GM19324 (cell line): ENCODE results near the gene ATP10A.

Experiments
- ATAC-seq: cut with Tn5 transposase; IDR thresholded peaks from one replicate; pipeline ENCODE4 v1.9.1; 2021; ENCODE audit warnings: mild to moderate bottlenecking, moderate library complexity; ENCODE audit not compliant: unreplicated experiment, low FRiP score

Gene ATP10A

DNA sequence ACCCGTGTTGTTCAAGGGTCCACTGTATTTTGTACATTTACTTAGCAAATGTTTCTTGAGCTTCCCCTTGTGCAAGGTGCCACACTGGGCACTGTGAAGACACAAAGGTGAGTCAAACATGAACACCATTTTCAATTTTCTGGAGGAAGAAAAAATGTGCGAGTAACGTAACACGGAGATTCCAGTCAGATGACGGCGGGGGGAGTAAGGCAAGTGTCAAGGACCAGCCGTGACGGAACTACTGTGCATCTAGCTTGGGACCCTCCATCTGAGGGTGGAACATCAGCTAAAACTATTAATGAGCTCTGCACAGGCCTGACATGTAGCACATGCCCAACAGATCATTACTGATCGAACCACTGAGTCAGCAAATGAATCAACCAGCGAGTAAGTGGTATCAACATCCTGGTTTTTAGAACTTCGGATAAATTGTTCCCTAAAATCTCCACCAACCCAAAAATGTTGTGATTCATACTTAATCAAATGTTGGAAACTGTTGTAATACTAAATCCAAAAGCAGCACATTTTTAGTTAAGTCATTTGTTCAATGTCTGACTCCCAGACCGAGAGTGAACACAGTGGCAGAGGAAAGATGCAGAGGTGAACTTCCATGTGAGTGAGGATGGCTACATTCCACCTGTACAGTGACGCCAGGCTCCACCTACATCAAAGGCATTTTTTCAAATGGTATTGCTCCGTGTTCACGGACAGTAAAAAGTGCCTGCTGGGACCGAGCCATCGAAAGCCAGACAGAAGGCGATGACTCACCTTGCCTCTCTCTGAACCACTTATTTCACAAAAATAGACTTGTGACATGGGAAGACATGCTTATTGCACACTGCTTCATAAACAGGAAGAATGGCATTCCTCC lies 172.2 kb downstream of the ATP10A start:
- ATAC-seq, result no peak

DNA sequence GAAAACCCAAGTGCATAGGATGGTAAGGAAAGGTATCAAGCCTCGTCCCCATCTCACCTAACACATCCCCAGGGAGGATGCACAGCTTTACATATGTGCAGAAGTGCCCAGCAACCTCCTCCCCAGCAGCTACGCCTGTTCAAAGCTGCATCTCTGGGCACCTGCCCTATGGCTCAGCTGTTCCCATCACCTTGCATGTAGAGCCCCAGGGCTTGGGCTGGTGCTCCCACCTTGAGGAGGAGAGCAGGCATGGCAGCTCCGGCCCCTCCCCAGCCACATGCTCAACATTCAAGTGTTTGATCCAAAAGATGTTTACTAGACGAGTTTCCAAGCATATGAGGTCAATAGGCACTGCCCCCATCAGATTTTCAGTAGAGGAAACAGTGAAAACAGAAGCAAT lies 173.5 kb downstream of the ATP10A start:
- ATAC-seq, result no peak

DNA sequence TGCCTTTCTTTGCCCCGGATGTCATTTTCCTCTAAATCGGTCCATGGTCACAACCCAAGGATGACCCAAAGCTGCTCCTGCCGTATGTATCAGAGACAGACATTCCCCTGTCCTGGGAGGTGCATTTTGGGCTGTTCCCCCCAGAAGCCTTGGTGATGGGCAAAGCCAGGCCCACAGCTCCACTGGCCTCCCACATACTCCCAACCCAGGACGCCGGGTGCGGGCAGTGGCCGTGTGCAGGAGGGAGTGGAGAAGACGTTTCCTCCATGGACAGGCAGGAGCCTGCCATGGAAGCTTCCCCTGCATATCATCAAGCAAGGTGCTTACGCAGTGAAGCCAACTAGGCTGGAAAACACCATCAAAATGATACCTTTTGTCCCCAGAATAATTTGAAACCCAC lies 175.0 kb downstream of the ATP10A start:
- no peak for ATAC-seq

DNA sequence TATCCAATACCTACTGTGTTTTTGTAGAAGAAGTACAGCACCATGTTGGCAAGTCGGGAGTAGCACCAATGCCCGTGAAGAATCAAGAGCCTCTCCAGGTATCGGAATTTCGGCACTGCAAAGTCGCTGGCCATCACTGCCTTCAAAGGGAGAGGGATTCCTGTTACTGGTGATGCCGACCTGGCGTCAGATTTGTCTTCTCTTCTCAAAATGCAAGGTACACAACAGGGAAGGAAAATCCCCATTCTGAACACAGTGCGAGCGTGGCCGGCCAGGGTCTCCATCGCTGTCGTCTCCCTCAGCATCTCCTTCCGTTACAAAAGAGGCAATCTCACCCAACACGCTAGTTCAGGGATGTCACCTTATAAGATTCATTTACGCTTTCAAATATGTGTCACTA lies 175.4 kb downstream of the ATP10A start:
- no peak for ATAC-seq

DNA sequence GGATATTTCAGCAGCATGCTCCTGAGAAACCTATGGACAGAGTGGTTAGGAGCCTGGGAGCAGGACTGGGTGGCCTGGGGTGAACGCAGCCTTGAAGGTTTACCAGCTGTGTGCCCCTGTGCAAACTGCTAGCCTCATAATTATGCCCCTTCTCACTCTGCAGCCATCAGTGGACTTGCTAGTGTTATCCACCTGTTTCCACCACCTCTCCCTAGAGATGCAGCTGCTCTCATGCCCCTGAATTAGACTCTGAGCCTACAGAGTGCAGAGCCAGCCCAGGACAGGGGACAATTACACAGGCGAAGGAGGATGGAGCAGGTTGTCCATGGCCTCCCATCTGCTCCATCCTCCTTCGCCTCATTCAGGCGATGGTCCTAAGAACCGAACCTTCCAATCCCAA lies 175.9 kb downstream of the ATP10A start:
- ATAC-seq, result no peak

DNA sequence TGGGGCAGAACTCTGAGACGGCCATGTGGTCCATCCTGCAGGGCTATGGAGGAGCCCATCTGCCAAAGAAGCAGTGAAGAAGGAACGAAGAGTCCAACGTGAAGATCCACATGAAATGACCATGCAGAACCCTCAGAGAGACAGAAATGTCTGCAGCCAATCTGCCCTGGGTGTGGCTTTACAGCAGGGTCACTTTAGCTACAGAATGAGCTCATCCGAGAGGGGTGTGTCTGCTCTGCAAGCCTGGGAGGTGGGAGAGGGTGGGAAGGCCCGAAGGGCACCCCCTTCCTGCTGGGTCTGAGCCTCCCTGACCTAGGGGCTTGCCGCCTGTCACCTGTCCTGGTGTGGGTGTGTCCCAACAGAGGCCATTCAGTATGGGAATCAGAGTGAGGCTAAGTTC lies 176.3 kb downstream of the ATP10A start:
- ATAC-seq, result no peak

DNA sequence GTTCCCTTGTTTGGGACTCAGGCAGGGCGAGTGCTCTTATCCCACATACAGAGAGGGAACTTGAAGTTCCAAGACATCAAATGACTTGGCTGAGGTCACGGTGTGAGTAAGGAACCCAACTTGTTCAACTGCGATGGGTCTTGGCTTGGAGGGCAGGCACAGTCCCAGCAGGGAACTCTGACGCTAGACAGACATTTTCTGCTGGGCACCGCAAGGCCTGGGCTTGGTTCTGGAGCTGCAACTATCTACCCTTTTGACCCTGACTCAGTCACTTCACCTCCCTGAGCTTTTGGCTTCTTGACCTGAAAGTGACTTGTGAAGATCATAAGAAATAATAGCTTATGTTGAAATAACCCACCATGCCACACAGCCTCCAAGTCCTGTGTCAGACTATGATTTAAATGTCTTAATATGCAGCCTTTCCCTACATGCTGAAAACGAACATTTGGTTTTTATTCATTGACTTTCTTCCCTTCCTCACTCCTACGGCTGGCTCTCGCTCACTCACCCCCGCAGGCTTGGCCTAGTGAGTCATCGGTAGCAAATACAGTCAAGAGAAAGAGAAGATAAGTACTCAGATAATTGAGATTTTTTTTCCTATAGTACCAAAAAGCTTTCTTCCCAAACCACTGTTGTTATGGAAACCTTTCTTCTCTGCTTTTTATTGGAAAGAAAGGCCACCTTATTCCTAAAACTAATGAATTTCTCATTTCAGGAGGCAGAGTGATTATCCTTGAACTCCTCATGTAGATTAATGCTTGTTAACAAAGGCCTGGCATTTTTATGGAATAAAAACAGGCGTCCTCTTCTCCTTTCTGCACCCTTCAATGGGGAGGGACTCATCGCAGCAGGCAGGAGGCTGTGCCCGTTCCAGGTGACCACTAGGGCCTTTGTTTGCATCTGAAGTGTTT lies 178.4 kb downstream of the ATP10A start:
- no peak for ATAC-seq

DNA sequence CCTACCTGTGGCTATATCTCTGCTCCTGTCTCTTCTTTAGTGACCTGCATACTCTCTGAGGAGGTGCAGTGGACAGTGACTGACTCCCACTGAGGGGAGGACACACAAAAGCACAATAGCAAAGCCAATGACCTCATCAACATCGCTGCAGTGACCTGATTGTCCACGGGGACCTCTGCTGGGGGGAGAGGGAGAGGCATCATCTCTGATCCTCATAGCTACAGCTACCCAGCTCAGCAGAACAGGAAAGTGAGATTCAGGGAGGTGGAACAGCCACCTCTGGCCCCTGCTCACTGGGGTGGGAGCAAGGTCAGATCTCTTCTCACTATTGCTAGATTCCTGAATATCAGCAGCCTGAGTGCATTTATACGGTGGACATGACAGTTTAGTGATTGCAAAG lies 179.2 kb downstream of the ATP10A start:
- ATAC-seq, result no peak

DNA sequence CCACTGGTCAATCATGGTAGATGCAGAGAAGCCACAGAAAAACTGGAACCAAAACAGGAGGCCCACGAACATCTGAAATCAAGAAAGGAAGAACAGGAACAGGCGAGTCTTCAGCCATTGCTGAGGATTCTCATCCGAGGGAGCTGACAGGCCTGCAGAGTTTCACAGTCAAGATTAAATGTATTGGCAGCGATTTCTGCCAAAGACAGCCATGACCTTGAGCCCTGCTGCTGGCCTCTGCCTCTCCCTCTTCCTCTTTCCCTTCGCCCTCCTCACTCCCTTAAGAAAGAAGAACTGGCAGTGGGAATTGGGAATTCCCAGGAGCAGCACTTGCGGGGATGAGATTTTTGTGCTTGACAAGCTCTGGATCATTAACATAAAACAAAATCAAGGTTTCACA lies 179.7 kb downstream of the ATP10A start:
- no peak for ATAC-seq

DNA sequence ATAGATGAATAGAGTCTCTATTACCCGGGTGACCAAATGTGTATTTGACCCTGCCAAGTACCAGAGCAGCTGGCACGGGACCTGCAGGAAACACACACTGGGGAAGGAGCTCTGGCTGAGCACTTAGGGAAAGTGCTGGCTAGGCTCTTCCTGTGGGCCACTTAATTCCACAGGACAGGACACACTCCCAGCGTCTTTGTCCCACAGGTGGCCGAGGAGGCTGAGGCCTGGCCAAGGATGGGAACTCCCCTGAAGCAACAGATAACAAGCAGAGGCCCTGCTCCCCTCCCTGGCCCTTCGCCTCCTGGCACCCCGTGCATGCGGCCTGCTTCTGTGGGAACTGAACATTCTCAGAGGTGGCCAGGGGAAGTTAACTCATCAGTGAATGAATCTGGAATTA lies 180.8 kb downstream of the ATP10A start:
- no peak for ATAC-seq

DNA sequence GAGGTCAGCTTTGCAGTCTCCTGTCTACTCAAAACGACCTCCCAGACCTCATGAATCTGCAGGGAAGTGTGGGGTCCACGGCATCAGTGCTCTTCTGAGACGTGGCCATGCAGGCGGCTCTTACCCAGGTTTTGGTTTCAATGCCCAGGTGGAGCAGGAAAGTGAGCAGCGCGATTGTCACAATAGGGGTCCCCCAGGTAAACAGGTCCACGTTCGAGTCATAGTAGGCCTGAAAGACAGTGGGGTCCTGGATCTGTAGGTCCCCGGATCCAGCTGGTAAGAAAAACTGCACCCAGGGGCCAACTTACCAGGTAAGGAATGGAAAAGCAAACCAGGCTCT lies 182.5 kb downstream of the ATP10A start:
- no peak for ATAC-seq

DNA sequence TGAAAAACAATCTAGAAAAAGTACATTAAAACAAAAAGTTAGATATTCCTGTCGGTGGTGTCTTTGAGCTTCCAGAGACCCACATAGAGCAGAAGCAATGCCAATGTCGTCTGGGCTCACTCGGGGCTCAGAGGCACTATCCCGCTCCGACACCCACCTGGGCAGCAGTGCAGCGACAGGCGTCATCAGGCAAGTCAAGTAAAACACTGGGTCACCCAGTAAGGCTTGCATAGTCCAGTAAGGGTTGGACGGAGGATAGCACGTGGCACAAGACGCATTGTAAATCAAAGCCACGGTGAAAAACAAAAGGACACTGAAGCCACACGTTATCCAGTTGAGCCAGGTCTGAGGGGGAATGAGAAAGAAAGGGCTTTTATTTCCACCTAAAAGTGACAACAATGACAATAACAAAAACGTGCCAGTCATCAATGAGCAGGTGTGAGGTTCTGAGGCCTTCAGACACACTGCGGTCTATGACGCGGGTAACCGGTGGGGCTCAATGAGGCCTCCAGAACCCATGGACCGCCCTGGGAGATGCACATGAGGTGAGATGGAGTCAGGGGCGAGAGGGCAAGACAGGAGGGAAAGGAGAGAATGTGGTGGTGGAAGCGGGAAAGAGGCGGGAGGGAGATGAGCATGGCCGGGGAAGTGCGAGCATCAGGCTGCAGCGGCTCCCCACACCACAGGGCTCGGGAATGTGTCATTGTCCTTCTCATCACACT lies 183.0 kb downstream of the ATP10A start:
- ATAC-seq, result no peak

DNA sequence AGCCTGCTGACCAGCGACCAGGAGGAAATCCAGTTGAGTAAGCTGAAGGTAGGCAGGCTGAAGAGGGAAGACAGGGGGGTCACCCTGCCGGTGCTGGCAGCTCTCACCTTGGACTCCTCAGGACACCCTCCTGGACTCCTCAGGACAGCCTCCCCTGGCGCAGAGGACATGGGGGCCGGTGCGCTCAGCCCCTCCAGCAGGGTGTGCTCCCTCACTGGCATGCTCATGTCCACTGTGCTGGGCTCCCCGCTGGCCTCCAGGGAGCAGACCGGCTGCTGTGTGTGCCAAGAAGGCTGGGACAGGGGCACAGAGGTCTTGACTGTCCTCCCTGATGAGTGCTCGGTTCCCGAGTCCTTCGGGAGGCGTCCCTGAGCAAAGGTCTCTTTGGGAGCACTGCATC lies 183.6 kb downstream of the ATP10A start:
- ATAC-seq, result no peak

DNA sequence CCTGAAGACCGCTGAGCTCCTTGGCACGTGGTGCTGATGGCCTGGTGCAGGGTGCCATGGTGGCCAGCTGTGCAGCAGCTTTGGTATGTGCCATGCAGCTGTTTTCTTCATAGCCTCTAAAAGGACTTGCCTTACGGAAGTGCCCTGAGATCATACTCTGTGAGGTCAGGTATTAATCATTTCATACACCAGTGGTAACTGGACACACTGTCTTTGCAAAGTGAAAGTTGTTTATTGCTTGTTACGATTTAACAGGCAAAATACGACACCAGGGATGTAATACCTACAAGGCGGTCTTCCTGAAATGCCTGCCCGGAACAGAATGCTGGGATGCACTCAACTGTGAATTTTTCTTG lies 184.6 kb downstream of the ATP10A start:
- no peak for ATAC-seq

DNA sequence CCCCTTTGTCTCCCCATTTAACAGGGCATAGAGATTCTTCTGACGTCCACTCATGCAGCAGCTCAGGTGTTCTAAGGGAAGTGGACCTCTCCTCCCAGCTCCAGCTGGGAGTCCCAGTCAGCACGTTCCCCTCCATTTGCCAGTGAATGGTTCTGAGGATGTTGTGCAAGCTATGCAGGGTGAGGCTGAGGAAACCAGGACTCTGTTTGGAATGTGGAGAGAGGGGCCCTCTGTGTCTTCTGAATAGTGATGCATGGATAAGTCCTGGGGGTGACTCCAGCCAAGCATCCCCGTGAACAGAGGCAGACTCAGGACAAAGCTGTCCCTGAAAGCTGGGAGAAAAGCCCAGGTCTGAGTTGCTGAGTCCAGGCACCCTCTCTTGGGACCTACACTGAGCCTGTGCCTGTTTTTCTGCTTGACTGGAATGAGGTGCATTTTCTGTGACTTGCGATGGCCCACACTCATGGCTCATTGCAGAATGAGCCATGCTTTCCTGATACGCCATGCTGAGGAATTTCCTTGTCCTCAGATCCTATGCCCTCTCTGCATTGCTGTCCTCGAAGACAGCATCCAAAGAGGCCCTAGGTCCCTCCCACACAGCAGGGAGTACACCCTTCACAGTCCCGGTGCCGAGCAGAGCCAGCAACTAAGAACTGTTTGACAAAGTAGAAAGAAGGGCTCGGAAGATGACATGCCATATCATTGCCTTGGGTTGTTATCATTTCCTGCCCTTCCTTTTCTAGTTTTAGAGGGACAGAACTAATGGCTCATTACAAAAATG lies 185.2 kb downstream of the ATP10A start:
- ATAC-seq, result no peak

DNA sequence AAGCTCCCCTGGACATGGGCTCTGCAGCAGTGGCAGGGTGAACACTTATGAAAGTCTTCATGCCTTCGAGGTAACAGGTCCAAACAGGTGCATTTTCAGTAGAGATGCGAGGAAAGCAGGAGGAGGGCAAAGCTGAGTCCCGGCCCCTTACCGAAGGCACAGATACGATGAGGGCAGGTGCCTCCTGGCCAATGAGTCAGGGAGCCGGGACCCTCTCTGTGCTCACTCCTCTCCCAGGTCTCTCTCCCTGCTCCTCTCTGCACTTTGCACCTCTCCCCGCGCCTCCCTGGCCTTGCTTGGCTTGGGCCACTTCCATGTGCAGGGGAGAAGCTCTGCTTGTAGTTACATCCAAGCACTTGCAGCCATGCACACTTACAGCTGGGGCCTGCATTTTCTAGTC lies 187.1 kb downstream of the ATP10A start:
- ATAC-seq, result no peak

DNA sequence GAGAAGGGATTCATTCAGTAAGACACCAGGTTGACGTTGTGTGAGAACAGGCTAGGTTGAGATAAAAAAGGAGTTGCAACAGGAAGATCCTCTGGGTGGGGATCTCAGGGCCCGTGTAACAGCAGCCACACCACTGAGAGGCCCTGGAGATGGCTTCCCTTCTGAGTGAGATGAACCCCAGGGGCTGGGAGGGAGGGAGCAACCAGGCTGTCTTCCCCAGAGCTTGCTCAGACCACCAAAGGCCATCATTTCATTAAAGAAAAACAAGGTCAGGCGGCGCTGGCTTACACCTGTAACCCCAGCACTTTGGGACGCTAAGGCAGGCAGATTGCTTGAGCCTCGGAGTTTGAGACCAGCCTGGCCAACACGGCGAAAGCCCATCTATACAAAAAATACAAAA lies 187.7 kb downstream of the ATP10A start:
- no peak for ATAC-seq

DNA sequence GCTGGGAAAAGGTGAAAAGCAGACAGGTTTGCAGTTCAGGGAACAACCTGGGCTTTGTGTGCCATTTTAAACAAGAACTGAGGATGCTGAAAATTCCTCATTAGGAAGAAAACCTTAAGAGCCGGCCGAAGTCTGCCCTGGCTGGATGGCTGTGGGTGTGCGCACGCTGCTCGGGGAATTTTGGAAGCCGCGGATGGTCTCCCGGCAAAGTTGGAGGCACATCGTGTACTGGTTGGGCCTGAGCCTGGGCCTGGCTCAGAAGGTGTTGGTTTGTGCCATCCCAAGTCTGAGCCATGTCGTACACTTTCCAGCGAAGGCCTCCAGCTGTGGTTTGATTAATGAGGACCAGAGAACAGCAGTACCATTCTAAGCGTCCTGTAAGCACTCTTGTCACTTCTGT lies 188.2 kb downstream of the ATP10A start:
- ATAC-seq, result no peak

DNA sequence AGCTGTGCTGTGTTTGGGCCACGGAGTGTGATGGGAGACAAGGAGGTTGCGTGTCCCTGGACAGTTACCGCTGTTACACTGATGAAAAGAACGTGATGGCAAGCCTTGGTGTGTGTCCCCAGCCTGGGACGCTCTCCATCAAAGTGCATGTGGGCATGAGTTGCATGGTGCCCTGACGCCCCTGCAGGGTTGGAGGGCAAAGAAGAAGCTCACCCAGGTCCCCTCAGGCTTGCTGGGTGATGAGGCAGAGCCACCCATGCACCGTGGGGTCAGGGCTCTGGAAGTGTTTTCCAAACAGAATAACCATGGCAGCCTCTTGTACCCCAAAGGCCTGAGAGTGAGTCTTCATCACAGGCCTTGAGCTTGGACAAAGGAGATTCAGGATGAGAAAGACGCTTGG lies 189.2 kb downstream of the ATP10A start:
- ATAC-seq, result no peak

DNA sequence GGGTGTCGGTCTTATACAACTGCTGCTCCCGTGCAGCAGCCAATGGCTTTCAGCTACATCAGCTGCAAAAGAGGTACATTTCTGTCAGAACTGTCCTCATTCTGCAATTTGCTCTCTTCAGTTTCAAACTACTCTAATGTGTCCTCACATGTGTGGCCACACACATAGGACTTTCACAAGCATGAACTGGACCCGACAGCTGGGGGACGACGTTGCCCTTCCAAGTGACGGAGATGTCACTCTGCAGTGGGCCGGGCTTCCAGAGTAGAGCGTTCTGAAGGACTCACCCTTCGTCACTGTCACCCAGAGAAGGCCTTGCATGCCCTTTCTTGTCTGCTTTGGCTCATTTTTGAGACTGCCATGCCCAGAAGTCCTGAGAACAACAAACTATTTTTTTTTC lies 189.8 kb downstream of the ATP10A start:
- no peak for ATAC-seq

DNA sequence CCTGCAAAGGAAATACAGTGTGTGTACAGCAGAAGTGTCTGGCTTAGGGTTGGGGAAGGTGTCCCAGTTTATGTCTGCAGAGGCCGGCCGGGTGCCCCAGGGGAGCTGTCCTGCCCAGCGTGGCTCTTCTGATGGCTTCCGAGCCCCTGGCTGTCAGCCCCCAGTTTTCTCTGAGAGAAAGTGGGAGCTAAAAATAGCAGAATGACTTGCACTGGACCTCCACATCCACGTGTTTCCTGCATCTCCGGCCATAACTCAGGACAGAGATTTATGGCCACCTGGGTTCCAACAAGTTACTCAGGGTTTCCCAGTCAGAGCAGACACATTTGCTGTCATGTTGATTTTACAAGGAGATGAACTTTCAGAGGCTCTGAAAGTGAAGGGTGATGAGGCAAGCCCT lies 192.0 kb downstream of the ATP10A start:
- no peak for ATAC-seq
